HCT116 (cell line): ENCODE data around the gene BHLHA9.

Experiments
- CBX3 ChIP-seq: IDR thresholded peaks from 2 replicates; pipeline ENCODE4 v1.6.1; 2012; ENCODE audit warnings: low read depth
- CEBPB ChIP-seq: IDR thresholded peaks from 2 replicates; pipeline ENCODE4 v1.6.1; 2012; ENCODE audit warnings: low read depth
- CTCF ChIP-seq, 3 experiments: fragments of 200-600 bp in 1 of 3; sonication (generic) in 1 of 3; IDR thresholded peaks in 2 of 3; conservative IDR thresholded peaks in 1 of 3; 2 replicates each; pipeline ENCODE4 v1.5.1; 2012 to 2017; ENCODE audit warnings: low read depth in 2 of 3, low read length in 2 of 3, antibody characterized with exemption in 1 of 3, borderline replicate concordance in 1 of 3, control low read depth in 1 of 3, mild to moderate bottlenecking in 1 of 3, mixed read lengths in 1 of 3, mixed run types in 1 of 3, moderate library complexity in 1 of 3; ENCODE audit not compliant: insufficient read depth in 1 of 3
- ELF1 ChIP-seq: IDR thresholded peaks from 2 replicates; pipeline ENCODE4 v1.6.1; 2012; ENCODE audit warnings: low read depth, borderline replicate concordance
- EZH2 ChIP-seq: fragments of 200-600 bp; sonication (generic); IDR thresholded peaks from 2 replicates; pipeline ENCODE4 v1.6.1; 2017; ENCODE audit warnings: antibody characterized with exemption, mixed run types
- FOSL1 ChIP-seq: IDR thresholded peaks from 2 replicates; pipeline ENCODE4 v1.6.1; 2012; ENCODE audit warnings: low read depth
- MAX ChIP-seq: IDR thresholded peaks from 2 replicates; pipeline ENCODE4 v1.6.1; 2012
- POLR2AphosphoS5 ChIP-seq: IDR thresholded peaks from 2 replicates; pipeline ENCODE4 v1.6.1; 2011; ENCODE audit warnings: mild to moderate bottlenecking, low read depth, low read length, moderate library complexity
- ZFX ChIP-seq: fragments of 450-650 bp; IDR thresholded peaks from 2 replicates; pipeline ENCODE4 v1.6.1; 2017

GRCh38 chr17:1315891-1316403, 45.7 kb downstream of the BHLHA9 start:
- TF ChIP-seq ELF1 (no peak), CTCF (IDR thresholded peaks at IDR 0.05 in 2 of 3, conservative IDR thresholded peaks at IDR 0.05 in 1 of 3; ENCODE audit: borderline replicate concordance in 1 of 3, insufficient read depth in 1 of 3, low read depth in 2 of 3, low read length in 2 of 3) (no peak), CEBPB (no peak), POLR2AphosphoS5 (no peak), EZH2 (no peak), MAX (no peak), FOSL1 (no peak), CBX3 (no peak), ZFX (no peak)
